H9 (cell line): ENCODE measurements around the gene ZC3H8. TPM values are rescaled to one million over a fixed set of nuclear protein-coding genes. Genes with fewer than 3 reads are reported as not detected.

Source experiments
- DNase-seq: peaks from one replicate; pipeline ENCODE4 v3.0.0-alpha.2; 2017
- H2AFZ ChIP-seq: one replicate; pipeline ENCODE4 v1.6.1; 2013; ENCODE audit warnings: mild to moderate bottlenecking, low read length, control low read depth, moderate library complexity
- H2AK5ac ChIP-seq: 2 replicates; pipeline ENCODE4 v1.6.1; 2013; ENCODE audit warnings: low read length, control low read depth, mixed read lengths; ENCODE audit not compliant: insufficient read length
- H2BK120ac ChIP-seq: one replicate; pipeline ENCODE4 v1.6.1; 2013; ENCODE audit warnings: low read depth, mild to moderate bottlenecking, low read length, control low read depth, inconsistent platforms; ENCODE audit not compliant: poor library complexity, severe bottlenecking
- H2BK12ac ChIP-seq: 2 replicates; pipeline ENCODE4 v1.6.1; 2013; ENCODE audit warnings: low read length, control low read depth, mixed read lengths, low read depth; ENCODE audit not compliant: insufficient read length
- H2BK15ac ChIP-seq: 2 replicates; pipeline ENCODE4 v1.6.1; 2013; ENCODE audit warnings: low read depth, low read length, control low read depth
- H2BK20ac ChIP-seq: one replicate; pipeline ENCODE4 v1.6.1; 2013; ENCODE audit warnings: low read depth, mild to moderate bottlenecking, low read length, control low read depth, inconsistent platforms; ENCODE audit not compliant: poor library complexity, severe bottlenecking
- H2BK5ac ChIP-seq: 2 replicates; pipeline ENCODE4 v1.6.1; 2013; ENCODE audit warnings: low read length, control low read depth, mixed read lengths; ENCODE audit not compliant: insufficient read length
- H3K14ac ChIP-seq: 2 replicates; pipeline ENCODE4 v1.6.1; 2013; ENCODE audit warnings: low read length, control low read depth; ENCODE audit not compliant: insufficient read depth
- H3K18ac ChIP-seq: 2 replicates; pipeline ENCODE4 v1.6.1; 2013; ENCODE audit warnings: low read depth, mild to moderate bottlenecking, mixed read lengths, low read length, control low read depth; ENCODE audit not compliant: insufficient read length
- H3K23ac ChIP-seq: 2 replicates; pipeline ENCODE4 v1.6.1; 2013; ENCODE audit warnings: low read length, control low read depth, mixed read lengths, low read depth; ENCODE audit not compliant: insufficient read length
- H3K23me2 ChIP-seq: 2 replicates; pipeline ENCODE4 v1.6.1; 2013; ENCODE audit warnings: low read depth, mild to moderate bottlenecking, mixed read lengths, low read length, control low read depth; ENCODE audit not compliant: insufficient read length, poor library complexity, severe bottlenecking
- H3K27ac ChIP-seq: 2 replicates; pipeline ENCODE4 v1.5.1; 2013; ENCODE audit warnings: low read length, control low read depth, mixed read lengths, low read depth; ENCODE audit not compliant: insufficient read length
- H3K27me3 ChIP-seq: 2 replicates; pipeline ENCODE4 v1.6.1; 2013; ENCODE audit warnings: low read length, control low read depth, inconsistent platforms; ENCODE audit not compliant: insufficient read depth
- H3K4ac ChIP-seq: 2 replicates; pipeline ENCODE4 v1.6.1; 2013; ENCODE audit warnings: low read depth, mild to moderate bottlenecking, control low read depth, inconsistent platforms, low read length, moderate library complexity
- H3K4me1 ChIP-seq: 2 replicates; pipeline ENCODE4 v1.6.1; 2013; ENCODE audit warnings: low read length, control low read depth, inconsistent platforms; ENCODE audit not compliant: insufficient read depth
- H3K4me2 ChIP-seq: 2 replicates; pipeline ENCODE4 v1.6.1; 2013; ENCODE audit warnings: low read length, control low read depth, mixed read lengths; ENCODE audit not compliant: insufficient read length, insufficient read depth
- H3K56ac ChIP-seq: 2 replicates; pipeline ENCODE4 v1.6.1; 2013; ENCODE audit warnings: low read depth, mild to moderate bottlenecking, mixed read lengths, low read length, control low read depth; ENCODE audit not compliant: insufficient read length
- H3K79me1 ChIP-seq: 2 replicates; pipeline ENCODE4 v1.6.1; 2013; ENCODE audit warnings: low read depth, mild to moderate bottlenecking, moderate library complexity, low read length, control low read depth, inconsistent platforms; ENCODE audit not compliant: insufficient read depth, poor library complexity, severe bottlenecking
- H3K79me2 ChIP-seq: 2 replicates; pipeline ENCODE4 v1.6.1; 2013; ENCODE audit warnings: low read length, control low read depth, inconsistent platforms; ENCODE audit not compliant: insufficient read depth
- H3K9ac ChIP-seq: 2 replicates; pipeline ENCODE4 v1.6.1; 2013; ENCODE audit warnings: low read length, control low read depth, mixed read lengths; ENCODE audit not compliant: insufficient read length; ENCODE audit errors: extremely low read depth
- H3K9me3 ChIP-seq: one replicate; pipeline ENCODE4 v1.6.1; 2013; ENCODE audit warnings: low read depth, low read length, inconsistent platforms; ENCODE audit not compliant: control insufficient read depth
- H3T11ph ChIP-seq: one replicate; pipeline ENCODE4 v1.6.1; 2013; ENCODE audit warnings: mild to moderate bottlenecking, low read length, control low read depth, inconsistent platforms
- H4K20me1 ChIP-seq: one replicate; pipeline ENCODE4 v1.6.1; 2013; ENCODE audit not compliant: control insufficient read depth, insufficient read length, insufficient read depth
- H4K5ac ChIP-seq: 2 replicates; pipeline ENCODE4 v1.6.1; 2013; ENCODE audit warnings: low read depth, mild to moderate bottlenecking, mixed read lengths, low read length, control low read depth; ENCODE audit not compliant: insufficient read length
- H4K8ac ChIP-seq: replicated peaks from 2 replicates; pipeline ENCODE4 v1.6.1; 2013; ENCODE audit warnings: low read length, control low read depth, mixed read lengths, low read depth; ENCODE audit not compliant: insufficient read length
- H4K91ac ChIP-seq: 2 replicates; pipeline ENCODE4 v1.6.1; 2013; ENCODE audit warnings: low read depth, mild to moderate bottlenecking, moderate library complexity, mixed read lengths, low read length, control low read depth; ENCODE audit not compliant: insufficient read length
- H3K27ac Mint-ChIP-seq, 3 experiments: 2 replicates in 2 of 3; 3 replicates in 1 of 3; pipeline ENCODE4 v1.8.0; 2020 to 2021; ENCODE audit warnings: mixed read lengths in 3 of 3, mild to moderate bottlenecking in 1 of 3, moderate library complexity in 1 of 3
- H3K27me3 Mint-ChIP-seq: 2 replicates; pipeline ENCODE4 v1.8.0; 2021; ENCODE audit warnings: low read depth, mild to moderate bottlenecking, moderate library complexity, mixed read lengths
- H3K36me3 Mint-ChIP-seq, 3 experiments: 2 replicates in 2 of 3; 3 replicates in 1 of 3; pipeline ENCODE4 v1.8.0; 2020 to 2021; ENCODE audit warnings: low read depth in 3 of 3, mixed read lengths in 3 of 3; ENCODE audit not compliant: insufficient read depth in 1 of 3
- H3K4me1 Mint-ChIP-seq, 2 experiments: 2 replicates each; pipeline ENCODE4 v1.8.0; 2020; ENCODE audit warnings: mixed read lengths in 2 of 2
- H3K4me3 Mint-ChIP-seq, 2 experiments: 2 replicates in 1 of 2; 3 replicates in 1 of 2; pipeline ENCODE4 v1.8.0; 2020 to 2021; ENCODE audit warnings: mild to moderate bottlenecking in 2 of 2, mixed read lengths in 2 of 2, moderate library complexity in 1 of 2
- H3K9me3 Mint-ChIP-seq, 2 experiments: 2 replicates in 1 of 2; 3 replicates in 1 of 2; pipeline ENCODE4 v1.8.0; 2020; ENCODE audit warnings: mild to moderate bottlenecking in 2 of 2, mixed read lengths in 2 of 2, moderate library complexity in 1 of 2
- CTCF ChIP-seq: fragments of 200-600 bp; sonication (generic); conservative IDR thresholded peaks from 3 replicates; pipeline ENCODE4 v1.8.0; 2021; ENCODE audit warnings: antibody characterized with exemption, mild to moderate bottlenecking
- WGBS: extraction: QIAGEN DNeasy Blood & Tissue Kit; methylation state at CpG from one replicate; pipeline ENCODE4 v1.1.7; 2013; ENCODE audit warnings: missing lambda C conversion rate, low lambda C conversion rate, mixed read lengths; ENCODE audit not compliant: insufficient read length; ENCODE audit errors: extremely low coverage; 5-methylcytosine and 5-hydroxymethylcytosine counted together
- total RNA-seq: library from RNA; stranded (reverse); gene quantifications from 2 replicates; pipeline ENCODE4 v1.2.1, GENCODE V29; 2021

The ZC3H8 gene
- total RNA-seq, 1 experiment from 2014 or later, result 6.9 TPM

- Histone ChIP-seq H3K56ac (no peak overlapping the region), H2BK5ac (no peak overlapping the region), H3K9ac (no peak overlapping the region), H3K14ac (no peak overlapping the region), H3K23me2 (no peaks in the 10 kb centered on the region), H3K79me1 (no peaks in the 10 kb centered on the region), H4K5ac (no peak overlapping the region), H3K4me1 (no peaks in the 10 kb centered on the region), H3K27me3 (no peaks in the 10 kb centered on the region), H3T11ph (no peak overlapping the region), H3K4ac (no peak overlapping the region), H2BK120ac (no peak overlapping the region), H3K23ac (no peak overlapping the region), H2BK20ac (no peak overlapping the region), H4K20me1 (no peaks in the 10 kb centered on the region), H4K91ac (no peak overlapping the region), H3K4me2 (no peak overlapping the region), H3K27ac (no peak overlapping the region), H2AK5ac (no peak overlapping the region), H4K8ac (no peak overlapping the region), H3K9me3 (no peaks in the 10 kb centered on the region), H3K79me2 (no peaks in the 10 kb centered on the region), H3K18ac (no peak overlapping the region), H2BK12ac (no peak overlapping the region), H2AFZ (no peak overlapping the region), H2BK15ac (no peak overlapping the region)
- no CpG with 5 or more reads among the region's 3 CpGs for WGBS
- Mint-ChIP-seq H3K4me1 (no peaks in the 10 kb centered on the region), H3K4me3 (no peak overlapping the region), H3K36me3 (peaks cover 0 to 15% (median 8%) of the 10 kb centered on the region in 3 experiments; a peak in 5 of 7 replicates), H3K27me3 (peaks cover 2% of the 10 kb centered on the region; the same call in 1 of the 2 replicates), H3K9me3 (peaks cover 22% of the 10 kb centered on the region in 2 experiments), H3K27ac (no peak overlapping the region)
- DNase-seq, result no peak
- TF ChIP-seq CTCF, result no peak
These were observed 53.0 kb downstream of the ZC3H8 start for GRCh38 chr2:112201696-112202430.
